Panc1 (cell line): ENCODE measurements around the gene DLGAP3.

Experiments
- CTCF ChIP-seq: fragments of 450-650 bp; IDR thresholded peaks from 2 replicates; pipeline ENCODE4 v1.5.1; 2017; ENCODE audit warnings: mild to moderate bottlenecking
- POLR2AphosphoS5 ChIP-seq: IDR thresholded peaks from 2 replicates; pipeline ENCODE4 v1.6.1; 2012; ENCODE audit warnings: mild to moderate bottlenecking, low read depth, low read length, moderate library complexity
- REST ChIP-seq, 2 experiments: IDR thresholded peaks; 2 replicates each; pipeline ENCODE4 v1.6.1; 2011 to 2012; ENCODE audit warnings: low read depth in 2 of 2, control low read depth in 1 of 2, low read length in 1 of 2, mild to moderate bottlenecking in 1 of 2, moderate library complexity in 1 of 2; ENCODE audit not compliant: insufficient read depth in 1 of 2
- TCF7L2 ChIP-seq: IDR thresholded peaks from 2 replicates; pipeline ENCODE4 v1.6.1; 2011; ENCODE audit warnings: mild to moderate bottlenecking, low read depth, low read length, inconsistent platforms

DNA sequence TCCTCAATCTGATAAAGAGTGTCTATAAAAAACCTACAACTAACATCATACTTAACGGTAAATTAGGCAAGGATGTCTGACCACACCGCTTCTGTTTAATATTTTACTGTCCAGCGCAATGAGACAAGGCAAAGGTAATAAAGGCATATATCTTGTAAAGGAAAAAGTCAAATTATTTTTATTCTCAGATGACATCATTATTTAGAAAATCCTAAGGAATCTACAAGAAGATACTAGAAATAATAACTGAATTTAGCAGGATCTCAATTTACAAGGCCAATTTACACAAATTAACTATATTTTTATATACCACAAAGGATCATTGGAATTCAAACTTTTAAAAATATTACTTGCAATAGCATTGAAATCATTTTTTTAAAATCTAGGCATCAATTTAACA, 107.2 kb downstream of the DLGAP3 start:
- no peak for TF ChIP-seq CTCF
- no peak for TF ChIP-seq POLR2AphosphoS5
- TF ChIP-seq TCF7L2, result no peak
- no peak for TF ChIP-seq REST (IDR thresholded peaks at IDR 0.05; ENCODE audit: insufficient read depth in 1 of 2, low read depth in 2 of 2, low read length in 1 of 2)
